Fibroblast of lung (primary cell): Measurements from ENCODE around the gene MYBPC1. TPM values are rescaled to one million over a fixed set of nuclear protein-coding genes. Genes with fewer than 3 reads are reported as not detected.
A peak's percentile ranks its signal among the peaks of the same experiment; 100 is the strongest.

Experiments used
- DNase-seq, 2 donors: peaks; one replicate each; pipeline versions ENCODE4 v3.0.0 to v3.0.0-alpha.2; 2010; ENCODE audit warnings: low read depth in 2 of 2
- H2AFZ ChIP-seq: 2 replicates; pipeline ENCODE4 v1.5.1; 2012; ENCODE audit warnings: low read length, control low read depth, inconsistent platforms
- H3K27ac ChIP-seq: 2 replicates; pipeline ENCODE4 v1.5.1; 2011; ENCODE audit warnings: low read length, control low read depth; ENCODE audit not compliant: insufficient read depth
- H3K27me3 ChIP-seq: 2 replicates; pipeline ENCODE4 v1.5.1; 2011; ENCODE audit warnings: mild to moderate bottlenecking, low read length; ENCODE audit not compliant: control insufficient read depth, insufficient read depth
- H3K36me3 ChIP-seq: 2 replicates; pipeline ENCODE4 v1.5.1; 2011; ENCODE audit warnings: low read length; ENCODE audit not compliant: control insufficient read depth, insufficient read depth
- H3K4me1 ChIP-seq: 2 replicates; pipeline ENCODE4 v1.5.1; 2011; ENCODE audit warnings: low read length; ENCODE audit not compliant: control insufficient read depth, insufficient read depth; ENCODE audit errors: extremely low read depth
- H3K4me2 ChIP-seq: 2 replicates; pipeline ENCODE4 v1.5.1; 2011; ENCODE audit warnings: low read length, control low read depth; ENCODE audit not compliant: insufficient read depth; ENCODE audit errors: extremely low read depth
- H3K4me3 ChIP-seq, 4 experiments: fragments of 200-600 bp in 1 of 4; sonication (generic) in 1 of 4; replicated peaks in 1 of 4; 2 replicates each; pipeline ENCODE4 v1.5.1; 2011 to 2016; ENCODE audit warnings: low read length in 4 of 4, low read depth in 3 of 4, mild to moderate bottlenecking in 3 of 4, control low read depth in 2 of 4, inconsistent platforms in 1 of 4, mixed read lengths in 1 of 4; ENCODE audit not compliant: insufficient read depth in 1 of 4; ENCODE audit errors: control extremely low read depth in 1 of 4
- H3K79me2 ChIP-seq: 2 replicates; pipeline ENCODE4 v1.5.1; 2012; ENCODE audit warnings: mild to moderate bottlenecking, low read length, inconsistent platforms; ENCODE audit not compliant: control insufficient read depth, insufficient read depth
- H3K9ac ChIP-seq: 2 replicates; pipeline ENCODE4 v1.5.1; 2011; ENCODE audit warnings: mild to moderate bottlenecking, low read length, control low read depth; ENCODE audit not compliant: insufficient read depth
- H3K9me3 ChIP-seq: 2 replicates; pipeline ENCODE4 v1.5.1; 2012; ENCODE audit warnings: low read depth, low read length; ENCODE audit not compliant: control insufficient read depth, insufficient read depth
- H4K20me1 ChIP-seq: 2 replicates; pipeline ENCODE4 v1.5.1; 2011; ENCODE audit warnings: low read length; ENCODE audit not compliant: control insufficient read depth, insufficient read depth; ENCODE audit errors: extremely low read depth
- EZH2 ChIP-seq: IDR thresholded peaks from 2 replicates; pipeline ENCODE4 v1.5.1; 2012; ENCODE audit warnings: low read length, control low read depth, mild to moderate bottlenecking; ENCODE audit errors: missing control alignments
- polyA plus RNA-seq, 2 donors: library from polyadenylated mRNA; depleted of rRNA in 1 of 2; stranded (reverse) in 1 of 2; unstranded in 1 of 2; fragments of >200 nt; gene quantifications; 2 replicates each; pipeline ENCODE4 v1.2.1, GENCODE V29; 2011 to 2012; ENCODE audit warnings: missing spikeins in 1 of 2
- total RNA-seq: library from RNA; depleted of rRNA; stranded (reverse); fragments of >200 nt; gene quantifications from 2 replicates; pipeline ENCODE4 v1.2.1, GENCODE V29; 2014
- TF ChIP-seq, protein P1 (sequence below), 2 donors: IDR thresholded peaks in 1 of 2; conservative IDR thresholded peaks in 1 of 2; 1 replicate in 1 of 2; 2 replicates in 1 of 2; pipeline ENCODE4 v1.5.1; 2011 to 2012; ENCODE audit warnings: low read length in 2 of 2, control low read depth in 1 of 2, inconsistent platforms in 1 of 2, low read depth in 1 of 2, mild to moderate bottlenecking in 1 of 2

MYBPC1 gene
- total and polyA plus RNA-seq, 2 donors (not counting 1 experiment from before 2014, with no cell fraction given): not detected

DNA sequence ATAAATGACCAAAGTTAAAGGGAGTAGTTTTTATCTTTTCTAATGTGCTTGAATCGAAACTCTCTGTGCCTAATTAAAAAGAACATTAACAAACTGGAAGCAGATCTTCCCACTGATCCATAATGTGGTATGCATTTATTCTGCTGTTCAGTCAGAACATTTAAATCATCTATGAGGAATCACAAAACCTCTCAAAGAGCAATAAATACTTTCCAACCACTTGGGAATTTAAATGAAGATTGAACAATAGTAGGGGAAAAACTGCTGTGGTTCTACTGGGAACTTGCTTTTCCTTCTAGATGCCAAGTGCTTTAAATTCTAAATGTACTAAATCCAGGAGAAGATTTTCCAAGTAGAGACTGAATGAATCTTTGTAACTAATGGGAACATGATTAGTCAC lies 90.3 kb downstream of the MYBPC1 start:
- Histone ChIP-seq H3K4me2 (no peak overlapping the region), H3K79me2 (no peaks in the 10 kb centered on the region), H4K20me1 (no peaks in the 10 kb centered on the region), H3K36me3 (no peaks in the 10 kb centered on the region), H3K27me3 (no peaks in the 10 kb centered on the region), H3K9ac (no peak overlapping the region), H2AFZ (no peak overlapping the region), H3K9me3 (no peaks in the 10 kb centered on the region), H3K4me1 (no peaks in the 10 kb centered on the region), H3K27ac (no peak overlapping the region), H3K4me3 (no peak overlapping the region)
- DNase-seq: peak in 1 of 2 donors; percentile 34
- TF ChIP-seq, protein P1, sequence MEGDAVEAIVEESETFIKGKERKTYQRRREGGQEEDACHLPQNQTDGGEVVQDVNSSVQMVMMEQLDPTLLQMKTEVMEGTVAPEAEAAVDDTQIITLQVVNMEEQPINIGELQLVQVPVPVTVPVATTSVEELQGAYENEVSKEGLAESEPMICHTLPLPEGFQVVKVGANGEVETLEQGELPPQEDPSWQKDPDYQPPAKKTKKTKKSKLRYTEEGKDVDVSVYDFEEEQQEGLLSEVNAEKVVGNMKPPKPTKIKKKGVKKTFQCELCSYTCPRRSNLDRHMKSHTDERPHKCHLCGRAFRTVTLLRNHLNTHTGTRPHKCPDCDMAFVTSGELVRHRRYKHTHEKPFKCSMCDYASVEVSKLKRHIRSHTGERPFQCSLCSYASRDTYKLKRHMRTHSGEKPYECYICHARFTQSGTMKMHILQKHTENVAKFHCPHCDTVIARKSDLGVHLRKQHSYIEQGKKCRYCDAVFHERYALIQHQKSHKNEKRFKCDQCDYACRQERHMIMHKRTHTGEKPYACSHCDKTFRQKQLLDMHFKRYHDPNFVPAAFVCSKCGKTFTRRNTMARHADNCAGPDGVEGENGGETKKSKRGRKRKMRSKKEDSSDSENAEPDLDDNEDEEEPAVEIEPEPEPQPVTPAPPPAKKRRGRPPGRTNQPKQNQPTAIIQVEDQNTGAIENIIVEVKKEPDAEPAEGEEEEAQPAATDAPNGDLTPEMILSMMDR (conservative IDR thresholded peaks at IDR 0.05 in 1 of 2, IDR thresholded peaks at IDR 0.05 in 1 of 2; ENCODE audit: low read depth in 1 of 2, low read length in 2 of 2): no peak
- no peak for TF ChIP-seq EZH2

DNA sequence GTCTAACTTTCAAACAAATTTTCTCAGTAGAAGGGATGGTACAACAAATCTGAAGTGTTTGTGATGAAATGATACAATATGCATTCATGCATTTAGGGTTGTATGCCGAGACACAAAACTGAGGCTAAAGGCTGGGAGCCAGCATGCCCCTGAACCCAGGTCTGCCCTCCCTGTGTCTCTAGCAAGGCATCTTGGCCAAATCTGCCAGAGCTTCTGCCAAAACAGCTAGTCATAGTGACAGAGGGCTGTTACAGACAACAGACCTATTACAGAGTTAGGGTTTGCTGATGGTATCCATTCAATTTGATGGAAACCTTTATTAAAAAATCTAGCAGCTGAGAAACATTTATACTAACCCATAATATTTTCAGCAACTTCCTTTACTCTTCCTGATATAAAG lies 91.4 kb downstream of the MYBPC1 start:
- Histone ChIP-seq H2AFZ (no peak overlapping the region), H3K79me2 (no peaks in the 10 kb centered on the region), H3K9me3 (no peaks in the 10 kb centered on the region), H3K9ac (no peak overlapping the region), H3K4me2 (no peak overlapping the region), H3K4me1 (no peaks in the 10 kb centered on the region), H3K27ac (no peak overlapping the region), H3K27me3 (no peaks in the 10 kb centered on the region), H3K36me3 (no peaks in the 10 kb centered on the region), H3K4me3 (no peak overlapping the region), H4K20me1 (no peaks in the 10 kb centered on the region)
- no peak for TF ChIP-seq EZH2
- TF ChIP-seq, protein P1 (conservative IDR thresholded peaks at IDR 0.05 in 1 of 2, IDR thresholded peaks at IDR 0.05 in 1 of 2; ENCODE audit: low read depth in 1 of 2, low read length in 2 of 2): no peak
- DNase-seq: no peak

DNA sequence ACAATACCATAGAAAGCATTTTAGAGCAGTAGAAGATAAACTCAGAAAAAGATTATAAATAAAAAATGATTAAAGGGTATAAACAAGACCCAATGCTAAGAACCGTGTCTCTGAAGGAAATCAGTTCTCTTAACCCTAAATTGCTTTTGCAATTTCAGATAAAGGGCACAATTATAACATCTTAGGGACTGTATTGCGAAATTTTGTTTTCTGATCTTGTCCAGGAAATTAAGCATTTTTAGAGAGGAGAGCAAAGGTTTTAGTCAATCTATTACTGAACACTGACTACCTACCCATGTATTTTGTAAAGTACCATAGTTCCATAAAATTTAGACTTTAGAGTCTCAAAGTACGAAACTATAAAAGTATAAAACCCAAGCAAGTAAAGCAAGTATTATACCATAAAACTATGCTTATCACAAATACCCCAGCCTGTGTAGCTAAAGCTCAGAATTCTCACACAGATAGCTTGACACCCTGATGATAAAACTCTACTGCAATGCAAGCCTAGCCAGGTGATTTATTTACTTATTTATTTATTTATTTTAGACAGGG lies 95.8 kb downstream of the MYBPC1 start:
- H3K27ac ChIP-seq: no peak overlapping the region
- no peaks in the 10 kb centered on the region for H3K27me3 ChIP-seq
- DNase-seq: no peak
- H3K9ac ChIP-seq: no peak overlapping the region
- no peak overlapping the region for H2AFZ ChIP-seq
- H3K79me2 ChIP-seq: no peaks in the 10 kb centered on the region
- H3K4me3 ChIP-seq: no peak overlapping the region
- no peaks in the 10 kb centered on the region for H3K36me3 ChIP-seq
- no peaks in the 10 kb centered on the region for H3K9me3 ChIP-seq
- H3K4me2 ChIP-seq: no peak overlapping the region
- no peak for TF ChIP-seq EZH2
- TF ChIP-seq, protein P1 (conservative IDR thresholded peaks at IDR 0.05 in 1 of 2, IDR thresholded peaks at IDR 0.05 in 1 of 2; ENCODE audit: low read depth in 1 of 2, low read length in 2 of 2): no peak
- H4K20me1 ChIP-seq: no peaks in the 10 kb centered on the region
- H3K4me1 ChIP-seq: no peaks in the 10 kb centered on the region
